Right lobe of liver (tissue), 4 donors: Measurements from ENCODE around the gene SLC8A1.

ENCODE experiments used
- CTCF ChIP-seq, 4 donors: fragments of 200-600 bp in 3 of 4; fragments of 450-650 bp in 1 of 4; IDR thresholded peaks; one replicate each; pipeline versions ENCODE4 v1.5.1 to v1.8.0; 2016 to 2022; ENCODE audit warnings: antibody characterized with exemption in 4 of 4, mild to moderate bottlenecking in 2 of 4
- POLR2A ChIP-seq: fragments of 450-650 bp; IDR thresholded peaks from one replicate; pipeline ENCODE4 v1.6.1; 2017; ENCODE audit warnings: antibody characterized with exemption, mild to moderate bottlenecking
- donor health status: DM: no; HTN: no; CAD: no.
- donor health status: DM: no; HTN: no; CAD: no.
- donor health status: DM: no; HTN: yes; CAD: no.

GRCh38 chr2:40287195-40287594 is 164.7 kb downstream of the SLC8A1 start:
- no peak for TF ChIP-seq CTCF (IDR thresholded peaks at IDR 0.05)
- no peak for TF ChIP-seq POLR2A
